HL-60 (cell line): ENCODE data around the gene KIF14.

Source experiments
- DNase-seq, 2 experiments: peaks; one replicate each; pipeline ENCODE4 v3.0.0-alpha.2; 2010 to 2020; ENCODE audit warnings: low read depth in 1 of 2, low spot score in 1 of 2
- H3K27ac ChIP-seq: fragments of 250-450 bp; sonication (Bioruptor Pico); replicated peaks from 2 replicates; pipeline ENCODE4 v1.5.1; 2020; ENCODE audit warnings: mild to moderate bottlenecking, moderate library complexity
- H3K27me3 ChIP-seq: fragments of 250-450 bp; sonication (Bioruptor Pico); 2 replicates; pipeline ENCODE4 v1.5.1; 2021; ENCODE audit warnings: mild to moderate bottlenecking, moderate library complexity; ENCODE audit not compliant: insufficient read depth, poor library complexity, severe bottlenecking
- H3K4me3 ChIP-seq: replicated peaks from 2 replicates; pipeline ENCODE4 v1.5.1; 2011; ENCODE audit warnings: mild to moderate bottlenecking, control low read depth, low read length; ENCODE audit not compliant: insufficient read depth
- CTCF ChIP-seq: IDR thresholded peaks from one replicate; pipeline ENCODE4 v1.5.1; 2011; ENCODE audit warnings: low read length, control low read depth, inconsistent platforms; ENCODE audit not compliant: insufficient read depth
- GABPA ChIP-seq: IDR thresholded peaks from 2 replicates; pipeline ENCODE4 v1.6.1; 2012; ENCODE audit warnings: low read depth
- POLR2AphosphoS5 ChIP-seq: IDR thresholded peaks from 2 replicates; pipeline ENCODE4 v1.6.1; 2012; ENCODE audit warnings: low read depth
- REST ChIP-seq: IDR thresholded peaks from 2 replicates; pipeline ENCODE4 v1.6.1; 2012; ENCODE audit warnings: low read depth; ENCODE audit not compliant: insufficient replicate concordance
- SPI1 ChIP-seq: IDR thresholded peaks from 2 replicates; pipeline ENCODE4 v1.6.1; 2012; ENCODE audit warnings: low read depth, mild to moderate bottlenecking, borderline replicate concordance

Gene KIF14

GRCh38 chr1:200590001-200590400, 30.6 kb downstream of the KIF14 start:
- no peak for TF ChIP-seq CTCF
- no peak for TF ChIP-seq REST
- no peak for TF ChIP-seq SPI1
- no peak for TF ChIP-seq POLR2AphosphoS5
- no peak for TF ChIP-seq GABPA
- H3K27me3 ChIP-seq = no peaks in the 10 kb centered on the region
- no peak overlapping the region for H3K4me3 ChIP-seq
- H3K27ac ChIP-seq = no peak overlapping the region; the same call in 1 of the 2 replicates
- DNase-seq = peak in 1 of 2 experiments; percentile 25

- TF ChIP-seq SPI1 (no peak), CTCF (no peak), POLR2AphosphoS5 (no peak), REST (no peak), GABPA (no peak)
- no peak overlapping the region for H3K4me3 ChIP-seq
These were observed 31.9 kb downstream of the KIF14 start for GRCh38 chr1:200588698-200589097.

DNA sequence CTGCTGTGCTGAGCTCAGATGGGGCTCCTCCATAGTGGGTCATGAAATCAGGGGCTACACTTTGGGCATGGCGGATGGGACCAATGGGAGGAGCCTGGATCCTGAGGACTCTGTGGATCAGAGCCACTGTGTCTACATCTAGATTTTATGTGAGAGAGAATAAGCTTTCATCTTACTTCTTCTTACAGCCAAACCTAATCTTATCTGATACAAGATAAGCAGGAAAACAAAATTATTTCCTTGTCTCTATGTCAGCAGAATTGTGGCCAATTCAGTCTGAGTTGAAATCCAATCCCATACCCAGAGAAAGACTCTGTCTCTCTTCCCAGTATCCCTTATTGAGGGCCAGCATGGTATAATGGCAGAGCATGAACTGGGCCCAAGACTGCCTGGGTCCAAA, 56.2 kb downstream of the KIF14 start:
- no peaks in the 10 kb centered on the region for H3K27me3 ChIP-seq
- no peak for TF ChIP-seq POLR2AphosphoS5
- TF ChIP-seq SPI1 = no peak
- TF ChIP-seq REST = no peak
- TF ChIP-seq GABPA = no peak
- no peak for TF ChIP-seq CTCF
- no peak overlapping the region for H3K27ac ChIP-seq
- no peak overlapping the region for H3K4me3 ChIP-seq
- DNase-seq = no peak

More at GRCh38 chr1:200588698-200589097, 31.9 kb downstream of the KIF14 start:
- DNase-seq = peak; percentile 6 to 75
- Histone ChIP-seq H3K27ac (0 out of 2 replicates have a peak overlapping the region, but pooled peaks have one; percentile 14), H3K27me3 (no peaks in the 10 kb centered on the region)
